Adrenal gland (tissue), 12 donors: ENCODE data around the gene STYXL2. TPM values are rescaled to one million over a fixed set of nuclear protein-coding genes. Genes with fewer than 3 reads are reported as not detected.

Experiments used
- DNase-seq, 7 donors: peaks; one replicate each; pipeline ENCODE4 v3.0.0-alpha.2; 2019 to 2020
- H3K27ac ChIP-seq, 5 donors: fragments of 200-600 bp; sonication (generic) in 4 of 5; 1 replicate in 3 of 5; 2 replicates in 2 of 5; pipeline versions ENCODE4 v1.5.1 to v1.8.0; 2016 to 2020; ENCODE audit warnings: mild to moderate bottlenecking in 1 of 5
- H3K27me3 ChIP-seq: fragments of 200-600 bp; 2 replicates; pipeline ENCODE4 v1.8.0; 2021
- H3K36me3 ChIP-seq, 2 donors: fragments of 200-600 bp; replicated peaks in 1 of 2; 1 replicate in 1 of 2; 2 replicates in 1 of 2; pipeline versions ENCODE4 v1.5.1 to v1.8.0; 2018 to 2022
- H3K4me1 ChIP-seq, 2 donors: fragments of 200-600 bp; replicated peaks in 1 of 2; 1 replicate in 1 of 2; 2 replicates in 1 of 2; pipeline versions ENCODE4 v1.5.1 to v1.8.0; 2018 to 2021
- H3K4me3 ChIP-seq, 4 donors: fragments of 200-600 bp; sonication (generic) in 3 of 4; one replicate each; pipeline ENCODE4 v1.5.1; 2016 to 2018
- H3K9me3 ChIP-seq, 3 donors: fragments of 200-600 bp; sonication (generic) in 1 of 3; replicated peaks in 1 of 3; 1 replicate in 2 of 3; 2 replicates in 1 of 3; pipeline versions ENCODE4 v1.5.1 to v1.8.0; 2016 to 2021
- POLR2A ChIP-seq, 2 donors: fragments of 450-650 bp; IDR thresholded peaks; one replicate each; pipeline ENCODE4 v1.6.1; 2017; ENCODE audit warnings: antibody characterized with exemption in 2 of 2, mild to moderate bottlenecking in 2 of 2, moderate library complexity in 1 of 2
- WGBS, 4 donors: extraction: QIAGEN DNeasy Blood & Tissue Kit in 2 of 4; methylation state at CpG; one replicate each; pipeline versions ENCODE4 v1.1.5 to v1.1.7; 2013 to 2017; 5-methylcytosine and 5-hydroxymethylcytosine counted together
- intact Hi-C, 2 donors: fragments of 100-400 bp; cut with DNase I; formaldehyde crosslinking; loops; one replicate each; pipeline versions ENCODE4 v1.14.1 to v1.15.0; 2022 to 2023
- polyA plus RNA-seq, 3 donors: library from polyadenylated mRNA; stranded (reverse); fragments of 200-250 nt in 2 of 3; fragments of 350-450 nt in 1 of 3; fragmentation: Illumina TruSeq in 1 of 3; extraction: RNeasy Lipid Tissue Mini Kit (QIAGEN cat#74804) in 1 of 3; gene quantifications; one replicate each; pipeline ENCODE4 v1.2.3, GENCODE V29; 2013 to 2014
- total RNA-seq, 9 donors: library from RNA; depleted of rRNA in 4 of 9; stranded (reverse); fragments of >200 nt in 4 of 9; fragments of 120-200 nt in 1 of 9; fragmentation: NEBNext Ultra II Directional in 1 of 9; extraction: Animal tissue kit (Norgen Biotek cat#: 25700) in 1 of 9; gene quantifications; one replicate each; pipeline versions ENCODE4 v1.1.0 to v1.2.4, GENCODE V29; 2013 to 2023
- TF ChIP-seq, protein P1 (sequence below), 6 experiments: fragments of 450-650 bp in 4 of 6; fragments of 200-600 bp in 2 of 6; sonication (generic) in 1 of 6; IDR thresholded peaks; 1 replicate in 5 of 6; 2 replicates in 1 of 6; pipeline versions ENCODE4 v1.5.1 to v1.8.0; 2016 to 2021; ENCODE audit warnings: antibody characterized with exemption in 6 of 6, mild to moderate bottlenecking in 2 of 6, moderate library complexity in 1 of 6
- donor health status: healthy with polysubstance abuse.
- donor health status: Bipolar disorder and iron deficiency.
- donor health status: DM: yes; HTN: yes; CAD: no.
- donor health status: DM: no; HTN: no; CAD: no.
- donor health status: DM: no; HTN: no; CAD: no.
- donor health status: DM: yes; HTN: yes; CAD: no.

Gene STYXL2
- total and polyA plus RNA-seq, 12 donors: 0.08 to 1.3 (median 0.55) TPM; not detected in 1

DNA sequence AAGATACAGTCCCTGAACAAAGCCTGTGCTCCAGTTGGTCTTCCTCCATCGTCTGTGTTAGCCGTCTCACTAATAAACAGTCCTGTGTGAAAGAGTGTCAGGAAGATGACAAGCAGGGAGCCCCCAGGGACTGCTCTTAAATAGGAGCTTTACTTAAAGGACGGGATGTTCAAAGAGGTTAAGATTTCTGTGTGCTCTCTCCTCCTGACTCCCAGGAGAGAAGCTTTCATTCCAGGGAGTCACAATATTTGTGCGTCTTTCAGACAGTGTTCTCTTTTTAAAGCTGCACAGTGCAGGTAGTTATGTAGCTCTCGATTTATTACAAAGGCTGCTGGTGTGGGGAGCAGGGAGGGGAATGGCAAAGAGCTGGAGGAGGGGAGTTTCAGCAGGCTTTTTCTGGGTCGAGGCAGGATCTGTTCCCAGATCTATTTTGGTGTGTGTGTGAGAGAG is 43.5 kb downstream of the STYXL2 start:
- no peak for TF ChIP-seq POLR2A (IDR thresholded peaks at IDR 0.05)
- no peaks in the 10 kb centered on the region for H3K36me3 ChIP-seq
- intact Hi-C loops: no loop called here
- no peaks in the 10 kb centered on the region for H3K9me3 ChIP-seq
- DNase-seq: peak in 1 of 7 donors; percentile 55
- no peaks in the 10 kb centered on the region for H3K27me3 ChIP-seq
- WGBS, 4 donors: 25 to 28% (median 26%) methylated on average over 6 of the region's 6 CpGs
- H3K4me1 ChIP-seq: no peaks in the 10 kb centered on the region
- peak overlapping the region in 1 of 5 donors; percentile 41 for H3K27ac ChIP-seq
- H3K4me3 ChIP-seq: no peak overlapping the region

DNA sequence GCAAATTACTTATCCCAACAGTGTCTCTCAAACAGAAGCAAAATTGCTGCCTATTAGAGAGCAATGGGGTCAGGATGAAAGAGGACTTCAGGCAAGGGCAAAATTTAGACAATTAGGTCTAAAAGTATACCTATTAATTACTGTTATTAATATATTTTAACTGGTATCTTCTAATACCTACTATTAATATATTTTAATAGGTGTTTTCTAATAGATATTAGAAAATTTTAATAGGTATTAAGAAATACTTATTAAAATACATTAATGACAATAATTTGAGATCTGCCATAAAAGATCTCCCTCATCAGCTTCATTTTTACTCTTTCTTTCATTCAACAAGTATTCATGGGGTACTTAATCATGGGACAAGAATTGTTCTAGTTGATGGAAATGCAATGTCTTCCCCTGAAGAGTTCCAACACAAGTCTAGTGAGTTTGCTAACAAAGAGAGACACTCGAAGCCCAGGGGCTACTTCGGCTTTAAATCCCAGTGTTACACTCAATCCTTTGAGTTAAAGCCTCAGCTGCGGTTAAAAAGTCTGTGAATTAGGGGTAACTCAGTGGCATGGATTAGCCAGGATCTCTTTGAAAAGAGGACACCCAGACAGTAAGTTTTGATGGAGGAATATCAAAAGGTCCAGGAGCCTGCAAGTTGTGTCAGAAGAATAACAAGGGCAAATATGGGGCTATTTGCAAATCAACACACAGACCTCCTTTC is 44.1 kb downstream of the STYXL2 start:
- Histone ChIP-seq H3K27ac (peak overlapping the region in 1 of 5 donors; percentile 41), H3K4me3 (no peak overlapping the region), H3K36me3 (no peaks in the 10 kb centered on the region), H3K9me3 (no peaks in the 10 kb centered on the region), H3K4me1 (no peaks in the 10 kb centered on the region), H3K27me3 (no peaks in the 10 kb centered on the region)
- WGBS, 4 donors: 63 to 68% (median 66%) methylated on average over 3 of the region's 3 CpGs
- no peak for DNase-seq
- TF ChIP-seq, protein P1, sequence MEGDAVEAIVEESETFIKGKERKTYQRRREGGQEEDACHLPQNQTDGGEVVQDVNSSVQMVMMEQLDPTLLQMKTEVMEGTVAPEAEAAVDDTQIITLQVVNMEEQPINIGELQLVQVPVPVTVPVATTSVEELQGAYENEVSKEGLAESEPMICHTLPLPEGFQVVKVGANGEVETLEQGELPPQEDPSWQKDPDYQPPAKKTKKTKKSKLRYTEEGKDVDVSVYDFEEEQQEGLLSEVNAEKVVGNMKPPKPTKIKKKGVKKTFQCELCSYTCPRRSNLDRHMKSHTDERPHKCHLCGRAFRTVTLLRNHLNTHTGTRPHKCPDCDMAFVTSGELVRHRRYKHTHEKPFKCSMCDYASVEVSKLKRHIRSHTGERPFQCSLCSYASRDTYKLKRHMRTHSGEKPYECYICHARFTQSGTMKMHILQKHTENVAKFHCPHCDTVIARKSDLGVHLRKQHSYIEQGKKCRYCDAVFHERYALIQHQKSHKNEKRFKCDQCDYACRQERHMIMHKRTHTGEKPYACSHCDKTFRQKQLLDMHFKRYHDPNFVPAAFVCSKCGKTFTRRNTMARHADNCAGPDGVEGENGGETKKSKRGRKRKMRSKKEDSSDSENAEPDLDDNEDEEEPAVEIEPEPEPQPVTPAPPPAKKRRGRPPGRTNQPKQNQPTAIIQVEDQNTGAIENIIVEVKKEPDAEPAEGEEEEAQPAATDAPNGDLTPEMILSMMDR (IDR thresholded peaks at IDR 0.05): no peak
- intact Hi-C loops: no loop called here

DNA sequence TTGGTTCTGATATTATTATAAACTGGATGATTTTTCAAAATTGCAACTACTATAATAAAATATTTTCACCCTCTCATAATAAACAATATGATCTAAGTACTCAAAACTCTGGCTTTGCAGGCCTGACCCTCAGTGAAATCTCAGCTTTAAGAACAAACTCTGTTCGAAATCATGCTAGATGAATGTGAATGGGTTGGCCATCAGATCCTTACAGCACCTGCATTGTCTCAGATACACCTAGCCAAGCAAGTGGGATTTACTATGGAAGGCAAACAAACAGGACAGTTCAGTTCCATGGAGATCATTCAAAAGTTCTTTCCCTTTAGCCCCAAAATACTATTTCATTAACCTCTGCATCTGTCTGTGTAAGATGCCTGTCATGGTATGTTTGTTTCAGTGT is 44.8 kb downstream of the STYXL2 start:
- DNase-seq: no peak
- 60 to 85% (median 75%) methylated on average over 1 of the region's 1 CpG for WGBS, 4 donors
- no peak for TF ChIP-seq POLR2A (IDR thresholded peaks at IDR 0.05)
- TF ChIP-seq, protein P1 (IDR thresholded peaks at IDR 0.05): no peak
- no peaks in the 10 kb centered on the region for H3K27me3 ChIP-seq
- H3K9me3 ChIP-seq: no peaks in the 10 kb centered on the region
- intact Hi-C loops: no loop called here
- H3K36me3 ChIP-seq: no peaks in the 10 kb centered on the region
- no peak overlapping the region for H3K4me3 ChIP-seq
- no peak overlapping the region for H3K27ac ChIP-seq
- H3K4me1 ChIP-seq: no peaks in the 10 kb centered on the region

DNA sequence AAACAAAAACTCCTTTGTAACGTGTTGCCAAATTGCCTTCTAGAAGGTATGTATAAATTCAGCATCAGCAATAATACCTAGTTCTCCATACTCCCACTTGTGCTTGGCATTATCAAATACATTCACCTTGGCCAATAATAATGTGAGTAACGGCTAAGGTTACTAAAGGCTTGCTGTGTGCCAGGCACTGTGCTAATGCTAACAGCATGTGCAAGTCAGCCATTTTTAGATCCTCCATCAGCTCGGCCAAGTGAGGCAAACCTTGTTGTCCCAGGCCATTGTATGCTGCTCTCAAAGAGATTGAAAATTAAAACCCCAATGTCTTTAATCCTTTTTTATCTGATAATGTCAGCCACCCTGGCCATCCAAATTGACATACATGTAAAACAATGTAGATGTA is 48.1 kb downstream of the STYXL2 start:
- H3K4me1 ChIP-seq: no peaks in the 10 kb centered on the region
- no peak for DNase-seq
- no peaks in the 10 kb centered on the region for H3K36me3 ChIP-seq
- no peak overlapping the region for H3K4me3 ChIP-seq
- TF ChIP-seq, protein P1 (IDR thresholded peaks at IDR 0.05): no peak
- TF ChIP-seq POLR2A (IDR thresholded peaks at IDR 0.05): no peak
- H3K9me3 ChIP-seq: no peaks in the 10 kb centered on the region
- intact Hi-C loops: no loop called here
- H3K27me3 ChIP-seq: no peaks in the 10 kb centered on the region
- WGBS, 4 donors: 70 to 84% (median 78%) methylated on average over 3 of the region's 3 CpGs
- H3K27ac ChIP-seq: no peak overlapping the region

Other genes with a start within 250 kb of the STYXL2 start
- 10 to 100 TPM in 8 of 9 donors, 1 to 10 TPM in 1; 9.8 to 22.3 (median 13.6) TPM for gene TADA1, start 217.8 kb upstream of the STYXL2 start, total RNA-seq
- 10 to 100 TPM in 1 of 3 donors, 1 to 10 TPM in 2; 5.8 to 23.1 (median 6.2) TPM for gene TADA1, start 217.8 kb upstream of the STYXL2 start, polyA plus RNA-seq
- 1 to 10 TPM in 1 of 9 donors, under 1 TPM in 6, not detected in 2; 0.07 to 1.1 (median 0.44) TPM for gene ILDR2, start 118.5 kb upstream of the STYXL2 start, total RNA-seq
- gene ILDR2, start 118.5 kb upstream of the STYXL2 start, polyA plus RNA-seq: under 1 TPM; 0.07 to 0.24 (median 0.08) TPM
- not detected for gene MAEL, start 104.8 kb upstream of the STYXL2 start, total RNA-seq
- gene MAEL, start 104.8 kb upstream of the STYXL2 start, polyA plus RNA-seq: under 1 TPM in 1 of 3 donors, not detected in 2; 0.17 TPM
- under 1 TPM in 4 of 9 donors, not detected in 5; 0.12 to 0.79 (median 0.31) TPM for gene GPA33, start 3.7 kb upstream of the STYXL2 start, total RNA-seq
- under 1 TPM in 2 of 3 donors, not detected in 1; 0.03 to 0.16 TPM for gene GPA33, start 3.7 kb upstream of the STYXL2 start, polyA plus RNA-seq
- gene POU2F1, start 126.8 kb downstream of the STYXL2 start, total RNA-seq: 10 to 100 TPM in 7 of 9 donors, 1 to 10 TPM in 2; 6.7 to 52.5 (median 14.3) TPM
- gene POU2F1, start 126.8 kb downstream of the STYXL2 start, polyA plus RNA-seq: 1 to 10 TPM; 3.2 to 4.9 (median 3.7) TPM